GM10266 (cell line): ENCODE results near the gene MLIP.

Source experiments
- DNase-seq: peaks from one replicate; pipeline ENCODE4 v3.0.0; 2012; ENCODE audit errors: extremely low spot score
- TF ChIP-seq, protein P1 (sequence below): IDR thresholded peaks from 2 replicates; pipeline ENCODE4 v1.5.1; 2012; ENCODE audit warnings: mild to moderate bottlenecking, low read depth; ENCODE audit not compliant: control insufficient read depth, insufficient read depth; ENCODE audit errors: missing control alignments

The MLIP gene

DNA sequence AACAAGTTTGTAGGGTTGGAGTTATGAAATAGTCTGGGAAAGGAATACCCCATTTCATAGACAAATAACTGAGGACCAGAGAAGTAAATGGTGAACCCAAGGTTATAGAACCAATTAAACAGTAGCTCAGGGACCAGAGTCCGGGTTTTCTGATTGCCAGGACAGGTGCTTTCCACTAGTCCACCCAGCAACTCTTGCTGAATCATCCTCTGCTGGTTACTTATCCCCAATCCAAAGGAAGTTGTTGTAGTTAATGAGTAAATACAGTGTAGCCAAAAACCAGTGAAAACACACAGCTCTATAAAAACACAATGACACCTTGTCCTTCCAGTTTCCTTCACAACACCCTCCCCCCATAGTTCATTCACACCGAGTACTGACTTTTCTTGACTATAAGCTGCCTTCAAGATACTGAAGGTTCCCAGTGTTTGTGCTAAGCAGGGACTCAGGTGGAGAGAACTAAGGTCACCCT is 196.2 kb downstream of the MLIP start:
- DNase-seq: no peak
- TF ChIP-seq, protein P1, sequence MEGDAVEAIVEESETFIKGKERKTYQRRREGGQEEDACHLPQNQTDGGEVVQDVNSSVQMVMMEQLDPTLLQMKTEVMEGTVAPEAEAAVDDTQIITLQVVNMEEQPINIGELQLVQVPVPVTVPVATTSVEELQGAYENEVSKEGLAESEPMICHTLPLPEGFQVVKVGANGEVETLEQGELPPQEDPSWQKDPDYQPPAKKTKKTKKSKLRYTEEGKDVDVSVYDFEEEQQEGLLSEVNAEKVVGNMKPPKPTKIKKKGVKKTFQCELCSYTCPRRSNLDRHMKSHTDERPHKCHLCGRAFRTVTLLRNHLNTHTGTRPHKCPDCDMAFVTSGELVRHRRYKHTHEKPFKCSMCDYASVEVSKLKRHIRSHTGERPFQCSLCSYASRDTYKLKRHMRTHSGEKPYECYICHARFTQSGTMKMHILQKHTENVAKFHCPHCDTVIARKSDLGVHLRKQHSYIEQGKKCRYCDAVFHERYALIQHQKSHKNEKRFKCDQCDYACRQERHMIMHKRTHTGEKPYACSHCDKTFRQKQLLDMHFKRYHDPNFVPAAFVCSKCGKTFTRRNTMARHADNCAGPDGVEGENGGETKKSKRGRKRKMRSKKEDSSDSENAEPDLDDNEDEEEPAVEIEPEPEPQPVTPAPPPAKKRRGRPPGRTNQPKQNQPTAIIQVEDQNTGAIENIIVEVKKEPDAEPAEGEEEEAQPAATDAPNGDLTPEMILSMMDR: no peak

DNA sequence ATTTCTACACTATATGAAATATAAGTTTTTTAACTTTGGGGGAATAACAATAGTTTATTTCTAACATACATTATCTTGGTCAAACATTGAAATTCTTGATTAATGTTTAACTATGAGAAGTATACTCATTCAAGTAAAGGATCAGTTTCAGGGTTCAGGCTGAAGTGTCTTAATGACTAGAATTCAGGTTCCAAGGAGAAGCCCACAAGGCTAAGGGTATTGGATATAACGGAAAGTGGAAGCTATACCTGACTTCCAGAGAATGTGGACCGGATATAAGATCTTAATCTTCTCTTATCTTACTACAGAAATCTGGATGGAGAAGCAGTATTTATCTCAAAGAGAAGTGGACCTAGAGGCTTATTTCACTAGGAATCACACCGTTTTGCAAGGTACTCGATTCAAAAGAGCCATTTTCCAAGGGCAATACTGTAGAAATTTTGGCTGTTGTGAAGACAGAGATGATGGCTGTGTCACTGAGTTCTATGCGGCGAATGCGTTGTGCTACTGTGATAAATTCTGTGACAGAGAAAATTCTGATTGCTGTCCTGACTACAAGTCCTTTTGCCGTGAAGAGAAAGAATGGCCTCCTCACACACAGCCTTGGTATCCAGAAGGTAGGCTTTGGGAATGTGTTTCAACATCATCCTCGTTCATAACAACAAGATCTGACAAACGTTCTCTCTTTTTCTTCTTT is 197.2 kb downstream of the MLIP start, which contains the start of gene TINAG:
Gene TINAG (plus strand): TSS at position 153 of the 697 bp plus-strand sequence. CDS start 110 bp downstream, at position 263.
- no peak for DNase-seq
- TF ChIP-seq, protein P1: no peak

DNA sequence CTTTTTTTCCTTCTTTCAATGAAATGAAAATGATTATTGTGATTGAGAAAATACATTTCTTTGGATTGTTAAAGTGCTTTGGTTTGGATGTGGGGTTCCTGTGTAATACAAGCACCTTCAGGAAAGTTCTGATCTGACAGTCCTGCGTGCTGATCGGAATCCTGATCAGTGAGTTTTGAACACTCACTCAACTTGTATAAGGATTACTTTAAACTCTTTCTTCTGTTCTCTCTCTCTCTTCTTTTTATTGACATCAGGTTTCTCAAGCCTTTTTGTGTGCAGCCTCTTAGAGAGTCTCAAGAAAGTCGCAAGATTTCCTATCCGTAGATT is 197.7 kb downstream of the MLIP start:
- TF ChIP-seq, protein P1: no peak
- DNase-seq: no peak

DNA sequence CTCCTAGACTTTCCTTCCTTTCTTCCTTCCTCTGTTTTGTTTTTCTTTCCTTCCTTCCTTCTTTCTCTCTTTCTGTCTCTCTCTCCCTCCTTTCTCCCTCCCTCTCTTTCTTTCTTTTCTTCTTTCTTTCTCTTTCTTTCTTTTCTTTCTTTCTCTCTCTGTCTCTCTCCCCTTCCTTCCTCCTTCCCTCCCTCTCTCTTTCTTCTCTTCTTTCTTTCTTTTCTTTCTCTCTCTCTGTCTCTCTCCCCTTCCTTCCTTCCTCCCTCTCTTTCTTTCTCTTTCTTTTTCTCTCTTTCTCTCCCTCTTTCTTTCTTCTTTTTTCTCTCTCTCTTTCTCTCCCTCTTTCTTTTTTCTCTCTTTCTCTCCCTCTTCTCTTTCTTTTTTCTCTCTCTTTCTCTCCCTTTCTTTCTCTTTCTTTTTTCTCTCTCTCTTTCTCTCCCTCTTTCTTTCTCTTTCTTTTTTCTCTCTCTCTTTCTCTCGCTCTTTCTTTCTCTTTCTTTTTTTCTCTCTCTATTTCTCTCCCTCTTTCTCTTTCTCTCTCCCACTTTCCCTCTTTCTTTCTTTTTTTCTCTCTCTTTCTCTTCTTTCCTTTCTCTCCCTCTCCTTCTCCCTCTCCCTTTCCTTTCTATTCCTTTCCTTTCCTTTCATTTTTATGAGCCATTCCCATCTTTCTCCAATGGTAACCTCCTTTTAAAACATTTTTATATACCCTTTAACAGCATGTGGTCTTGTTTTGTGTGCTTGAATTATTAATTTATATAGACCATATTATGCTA is 199.3 kb downstream of the MLIP start:
- TF ChIP-seq, protein P1: no peak
- no peak for DNase-seq

DNA sequence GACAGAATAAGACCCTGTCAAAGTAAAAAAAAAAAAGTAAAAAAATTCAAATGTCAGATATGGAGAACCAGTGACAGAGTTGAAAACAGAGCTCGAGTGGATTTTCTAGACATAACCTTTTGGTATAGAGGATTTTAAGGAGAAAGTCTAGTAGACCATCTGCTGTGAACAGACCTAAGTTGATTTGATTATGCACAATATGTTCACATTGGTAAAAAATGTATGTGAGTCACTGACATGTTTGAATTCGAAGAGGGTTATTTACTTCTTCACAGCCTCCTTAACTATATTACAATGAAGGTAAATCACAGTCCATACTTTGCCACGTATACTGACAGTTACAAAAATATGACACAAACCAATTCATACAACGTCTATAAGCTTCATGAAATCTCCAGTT is 204.4 kb downstream of the MLIP start:
- DNase-seq: no peak
- TF ChIP-seq, protein P1: no peak
